DOHH2 (cell line): Measurements from ENCODE around the gene KCNJ4.

ENCODE experiments used
- CTCF ChIP-seq: fragments of 200-600 bp; sonication (generic); IDR thresholded peaks from one replicate; pipeline ENCODE4 v1.5.1; 2014; ENCODE audit warnings: antibody characterized with exemption, mild to moderate bottlenecking, low read depth, low read length; ENCODE audit not compliant: poor library complexity, severe bottlenecking
- EZH2phosphoT487 ChIP-seq: fragments of 200-600 bp; sonication (generic); IDR thresholded peaks from 2 replicates; pipeline ENCODE4 v1.6.1; 2017; ENCODE audit warnings: borderline replicate concordance, mild to moderate bottlenecking, antibody characterized with exemption, low read length, moderate library complexity, mixed read lengths

- TF ChIP-seq CTCF (no peak), EZH2phosphoT487 (no peak)
Measured at GRCh38 chr22:38442967-38443627, 11.9 kb downstream of the KCNJ4 start.
